SK-N-MC (cell line): ENCODE data around the gene SYT13.

ENCODE experiments used
- EZH2 ChIP-seq: fragments of 200-600 bp; sonication (generic); IDR thresholded peaks from one replicate; pipeline ENCODE4 v1.6.1; 2017; ENCODE audit warnings: antibody characterized with exemption
- POLR2AphosphoS5 ChIP-seq: IDR thresholded peaks from 2 replicates; pipeline ENCODE4 v1.6.1; 2012; ENCODE audit warnings: mild to moderate bottlenecking, low read depth, low read length, borderline replicate concordance

- TF ChIP-seq EZH2 (no peak), POLR2AphosphoS5 (no peak)
Measured at GRCh38 chr11:45274206-45274605, 11.9 kb downstream of the SYT13 start.
